B cell (primary cell): Measurements from ENCODE around the gene SIM1. TPM values are rescaled to one million over a fixed set of nuclear protein-coding genes. Genes with fewer than 3 reads are reported as not detected.

Experiments used
- ATAC-seq: fragments of 200-7000 bp; cut with Tn5 transposase; one replicate; pipeline ENCODE4 v1.10.0; 2021; ENCODE audit warnings: low read depth, mild to moderate bottlenecking, moderate number of reproducible peaks, moderate library complexity
- CTCF ChIA-PET: fragments of 350-600 bp; sonication (Branson Sonifier 250); formaldehyde crosslinking; loops from one replicate; lab custom pipeline; 2021; ENCODE audit warnings: antibody characterized with exemption, inconsistent platforms; lab: Charles Lee
- POLR2A ChIA-PET: fragments of 350-600 bp; sonication (Branson Sonifier 250); formaldehyde crosslinking; loops from one replicate; lab custom pipeline; 2021; ENCODE audit warnings: antibody characterized with exemption; lab: Charles Lee
- DNase-seq: peaks from one replicate; pipeline ENCODE4 v3.0.0; 2013
- H2AFZ ChIP-seq: 2 replicates; pipeline ENCODE4 v1.6.1; 2012; ENCODE audit warnings: mild to moderate bottlenecking, low read depth, low read length; ENCODE audit not compliant: insufficient read depth, poor library complexity, severe bottlenecking
- H3K27ac ChIP-seq, 2 donors: 1 replicate in 1 of 2; 2 replicates in 1 of 2; pipeline ENCODE4 v1.5.1; 2012 to 2013; ENCODE audit warnings: low read length in 2 of 2, mild to moderate bottlenecking in 2 of 2, moderate library complexity in 1 of 2
- H3K27me3 ChIP-seq, 4 experiments: fragments of 200-600 bp in 1 of 4; sonication (generic) in 1 of 4; replicated peaks in 1 of 4; 1 replicate in 2 of 4; 2 replicates in 2 of 4; pipeline versions ENCODE4 v1.6.1 to v1.7.0; 2013 to 2016; ENCODE audit warnings: low read length in 3 of 4, mild to moderate bottlenecking in 2 of 4, mixed read lengths in 1 of 4, moderate library complexity in 1 of 4; ENCODE audit not compliant: insufficient read depth in 4 of 4, control insufficient read depth in 3 of 4; ENCODE audit errors: control extremely low read depth in 1 of 4
- H3K36me3 ChIP-seq, 2 experiments: replicated peaks in 1 of 2; 1 replicate in 1 of 2; 2 replicates in 1 of 2; pipeline versions ENCODE4 v1.6.1 to v1.7.1; 2013; ENCODE audit warnings: low read length in 1 of 2; ENCODE audit not compliant: insufficient read depth in 2 of 2, control insufficient read depth in 1 of 2; ENCODE audit errors: control extremely low read depth in 1 of 2, extremely low read depth in 1 of 2
- H3K4me1 ChIP-seq, 2 donors: fragments of 200-600 bp in 1 of 2; sonication (generic) in 1 of 2; 1 replicate in 1 of 2; 2 replicates in 1 of 2; pipeline versions ENCODE4 v1.5.1 to v1.6.1; 2013 to 2017; ENCODE audit warnings: low read length in 2 of 2; ENCODE audit not compliant: control insufficient read depth in 2 of 2, insufficient read depth in 2 of 2
- H3K4me2 ChIP-seq: replicated peaks from 2 replicates; pipeline ENCODE3; 2012; ENCODE audit warnings: mild to moderate bottlenecking, low read depth, low read length; ENCODE audit not compliant: poor library complexity, severe bottlenecking
- H3K4me3 ChIP-seq, 5 experiments: fragments of 200-600 bp in 1 of 5; sonication (generic) in 1 of 5; 1 replicate in 3 of 5; 2 replicates in 2 of 5; pipeline versions ENCODE4 v1.5.1 to v1.7.0; 2011 to 2016; ENCODE audit warnings: low read length in 4 of 5, mild to moderate bottlenecking in 4 of 5, low read depth in 2 of 5, control low read depth in 1 of 5, moderate library complexity in 1 of 5; ENCODE audit not compliant: insufficient read depth in 1 of 5; ENCODE audit errors: control extremely low read depth in 1 of 5, extremely low read depth in 1 of 5
- H3K79me2 ChIP-seq: fragments of 200-600 bp; sonication (generic); one replicate; pipeline ENCODE4 v1.6.0; 2016; ENCODE audit warnings: low read length; ENCODE audit not compliant: control insufficient read depth, insufficient read depth
- H3K9ac ChIP-seq: fragments of 200-600 bp; sonication (generic); 2 replicates; pipeline ENCODE4 v1.6.1; 2017; ENCODE audit warnings: mild to moderate bottlenecking, low read length, moderate library complexity
- H3K9me3 ChIP-seq, 3 donors: one replicate each; pipeline versions ENCODE4 v1.6.1 to v1.7.1; 2013; ENCODE audit warnings: low read length in 2 of 3; ENCODE audit not compliant: control insufficient read depth in 2 of 3, insufficient read depth in 1 of 3; ENCODE audit errors: control extremely low read depth in 1 of 3
- H4K20me1 ChIP-seq: 2 replicates; pipeline ENCODE4 v1.6.0; 2012; ENCODE audit warnings: mild to moderate bottlenecking, low read length; ENCODE audit not compliant: insufficient read depth, control insufficient read depth, poor library complexity, severe bottlenecking
- H3K27ac Mint-ChIP-seq: one replicate; pipeline ENCODE4 v1.8.0; 2021; ENCODE audit warnings: mixed read lengths
- H3K27me3 Mint-ChIP-seq: one replicate; pipeline ENCODE4 v1.8.0; 2021; ENCODE audit warnings: mixed read lengths
- H3K4me1 Mint-ChIP-seq: one replicate; pipeline ENCODE4 v1.8.0; 2021; ENCODE audit warnings: mixed read lengths
- H3K4me3 Mint-ChIP-seq: one replicate; pipeline ENCODE4 v1.8.0; 2021; ENCODE audit warnings: mixed read lengths
- H3K9me3 Mint-ChIP-seq: one replicate; pipeline ENCODE4 v1.8.0; 2022; ENCODE audit warnings: mixed read lengths; ENCODE audit not compliant: insufficient read depth
- EZH2 ChIP-seq: IDR thresholded peaks from 2 replicates; pipeline ENCODE4 v1.6.1; 2012; ENCODE audit warnings: borderline replicate concordance, low read depth, mild to moderate bottlenecking, moderate library complexity, low read length; ENCODE audit not compliant: insufficient read depth, poor library complexity, severe bottlenecking
- WGBS: methylation state at CpG from one replicate; pipeline ENCODE4 v1.1.5; 2013; ENCODE audit warnings: missing lambda C conversion rate; ENCODE audit not compliant: insufficient coverage; 5-methylcytosine and 5-hydroxymethylcytosine counted together
- intact Hi-C: fragments of 100-400 bp; cut with micrococcal nuclease; formaldehyde crosslinking; loops from one replicate; pipeline ENCODE4 v1.10.0; 2022
- polyA plus RNA-seq: library from polyadenylated mRNA; depleted of rRNA; stranded (reverse); fragments of >200 nt; gene quantifications from 2 replicates; pipeline ENCODE4 v1.2.3, GENCODE V29; 2012
- total RNA-seq, 2 donors: library from RNA; stranded (reverse); fragments of 120-200 nt in 1 of 2; gene quantifications; 1 replicate in 1 of 2; 2 replicates in 1 of 2; pipeline versions ENCODE4 v1.2.3 to v1.2.4, GENCODE V29; 2013 to 2022
- TF ChIP-seq, protein P1 (sequence below): fragments of 200-600 bp; IDR thresholded peaks from one replicate; pipeline ENCODE4 v1.8.0; 2022; ENCODE audit warnings: antibody characterized with exemption, mild to moderate bottlenecking

The SIM1 gene
- total and polyA plus RNA-seq, 2 donors (not counting 1 experiment from before 2014, with no cell fraction given): not detected

DNA sequence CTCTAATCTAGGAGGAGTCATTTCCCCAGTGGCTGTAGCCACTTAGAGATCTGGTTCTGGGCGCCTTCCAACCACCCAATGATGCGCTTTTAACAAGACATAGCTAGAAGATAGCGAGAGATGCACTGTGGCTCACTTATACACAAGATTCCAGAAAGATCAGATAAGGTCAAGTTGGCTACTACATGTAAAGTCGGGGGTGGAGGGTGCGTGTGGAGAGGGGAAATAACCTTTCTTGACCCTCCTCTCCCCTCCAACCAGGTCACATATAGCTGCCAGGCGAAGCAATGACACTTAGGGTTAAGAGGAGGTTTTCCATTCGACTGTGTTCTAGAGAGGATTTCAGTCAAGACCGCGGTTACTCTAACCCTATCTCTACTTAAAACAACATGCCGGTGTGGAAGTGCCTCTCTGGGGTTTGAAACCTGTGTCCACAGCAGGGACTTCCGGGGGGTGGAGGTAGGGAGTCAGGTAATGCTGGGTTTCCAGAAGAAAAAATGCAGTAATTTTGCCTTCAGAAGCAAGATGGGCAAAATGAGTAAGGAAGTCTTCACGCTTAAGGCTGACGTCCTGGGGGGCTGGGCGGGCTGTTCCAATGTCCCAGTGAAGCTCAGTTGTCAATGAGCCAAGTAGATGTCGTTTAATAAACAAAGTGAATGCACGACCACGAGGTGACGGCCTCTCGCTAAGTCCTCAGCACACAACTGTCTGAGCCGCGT, 1.8 kb upstream of the SIM1 start:
- Histone ChIP-seq H3K4me1 (peaks cover 25 to 42% of the 10 kb centered on the region in 2 donors), H3K4me3 (no peak overlapping the region), H3K27me3 (peaks cover 1 to 93% (median 85%) of the 10 kb centered on the region in 4 experiments), H3K79me2 (no peaks in the 10 kb centered on the region), H4K20me1 (no peaks in the 10 kb centered on the region), H3K4me2 (no peak overlapping the region), H3K36me3 (no peaks in the 10 kb centered on the region), H3K9ac (no peak overlapping the region), H3K27ac (no peak overlapping the region), H3K9me3 (peaks cover 1 to 55% (median 17%) of the 10 kb centered on the region in 3 donors), H2AFZ (no peak overlapping the region)
- CTCF ChIA-PET: no interaction called here
- POLR2A ChIA-PET: no interaction called here
- Mint-ChIP-seq H3K27me3 (peaks cover 75% of the 10 kb centered on the region), H3K27ac (no peak overlapping the region), H3K4me1 (peaks cover 20% of the 10 kb centered on the region), H3K9me3 (peaks cover 3% of the 10 kb centered on the region), H3K4me3 (peak overlapping the region; percentile 33)
- ATAC-seq (no peak), DNase-seq (peak; percentile 39)
- intact Hi-C loops: loop anchor here (5.0 kb wide), 2 partner anchors 859 to 1624 kb away; partner anchors contain the start of gene PRDM13
- WGBS: 13% methylated on average over 11 of the region's 21 CpGs
- peak; percentile 19 for TF ChIP-seq EZH2
- TF ChIP-seq, protein P1, sequence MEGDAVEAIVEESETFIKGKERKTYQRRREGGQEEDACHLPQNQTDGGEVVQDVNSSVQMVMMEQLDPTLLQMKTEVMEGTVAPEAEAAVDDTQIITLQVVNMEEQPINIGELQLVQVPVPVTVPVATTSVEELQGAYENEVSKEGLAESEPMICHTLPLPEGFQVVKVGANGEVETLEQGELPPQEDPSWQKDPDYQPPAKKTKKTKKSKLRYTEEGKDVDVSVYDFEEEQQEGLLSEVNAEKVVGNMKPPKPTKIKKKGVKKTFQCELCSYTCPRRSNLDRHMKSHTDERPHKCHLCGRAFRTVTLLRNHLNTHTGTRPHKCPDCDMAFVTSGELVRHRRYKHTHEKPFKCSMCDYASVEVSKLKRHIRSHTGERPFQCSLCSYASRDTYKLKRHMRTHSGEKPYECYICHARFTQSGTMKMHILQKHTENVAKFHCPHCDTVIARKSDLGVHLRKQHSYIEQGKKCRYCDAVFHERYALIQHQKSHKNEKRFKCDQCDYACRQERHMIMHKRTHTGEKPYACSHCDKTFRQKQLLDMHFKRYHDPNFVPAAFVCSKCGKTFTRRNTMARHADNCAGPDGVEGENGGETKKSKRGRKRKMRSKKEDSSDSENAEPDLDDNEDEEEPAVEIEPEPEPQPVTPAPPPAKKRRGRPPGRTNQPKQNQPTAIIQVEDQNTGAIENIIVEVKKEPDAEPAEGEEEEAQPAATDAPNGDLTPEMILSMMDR: no peak

DNA sequence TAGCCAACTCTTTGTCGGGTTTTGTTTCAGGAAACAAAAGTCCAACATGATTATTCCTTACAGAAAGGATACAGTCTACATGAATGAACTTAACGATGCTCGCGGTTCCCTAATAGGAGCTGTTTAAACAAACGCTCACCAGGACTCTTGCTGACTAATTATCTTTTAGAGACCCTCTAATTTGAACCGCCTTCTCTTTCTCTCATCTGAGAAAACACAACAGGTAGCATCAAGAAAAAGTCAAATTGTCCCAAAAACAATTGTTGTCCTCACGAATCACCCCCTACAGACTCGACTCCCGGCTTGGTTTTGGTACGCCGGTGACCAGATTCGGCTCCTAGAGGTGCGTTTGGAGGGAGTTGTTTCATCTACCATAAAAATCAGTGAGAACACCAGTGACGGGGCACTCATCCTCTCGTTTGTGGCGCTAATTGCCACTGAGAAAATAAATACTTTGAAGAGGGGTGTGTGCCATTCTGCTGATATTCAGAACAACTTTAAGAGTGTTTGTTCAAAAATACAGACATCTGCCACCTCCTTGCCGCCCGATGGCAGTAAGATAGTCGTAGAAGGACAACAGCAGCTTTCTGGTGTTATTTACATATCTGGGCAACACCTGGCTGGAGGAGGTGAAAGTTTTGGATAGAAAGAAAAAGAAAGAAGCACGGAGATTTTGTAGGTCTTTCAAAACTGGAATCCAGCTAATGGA, 1.1 kb upstream of the SIM1 start:
- no peaks in the 10 kb centered on the region for H3K36me3 ChIP-seq
- H3K9me3 ChIP-seq: peaks cover 1 to 62% (median 17%) of the 10 kb centered on the region in 3 donors
- POLR2A ChIA-PET: no interaction called here
- peaks cover 25 to 46% of the 10 kb centered on the region in 2 donors for H3K4me1 ChIP-seq
- H4K20me1 ChIP-seq: no peaks in the 10 kb centered on the region
- WGBS: 11% methylated on average over 12 of the region's 20 CpGs
- H2AFZ ChIP-seq: no peak overlapping the region
- no peak overlapping the region for H3K27ac ChIP-seq
- H3K27me3 ChIP-seq: peaks cover 1 to 97% (median 87%) of the 10 kb centered on the region in 4 experiments
- no peak overlapping the region for H3K4me3 ChIP-seq
- H3K79me2 ChIP-seq: no peaks in the 10 kb centered on the region
- H3K4me1 Mint-ChIP-seq: peaks cover 20% of the 10 kb centered on the region
- no peak overlapping the region for H3K9ac ChIP-seq
- intact Hi-C loops: loop anchor here (5.0 kb wide), 2 partner anchors 859 to 1624 kb away; partner anchors contain the start of gene PRDM13
- peaks cover 3% of the 10 kb centered on the region for H3K9me3 Mint-ChIP-seq
- TF ChIP-seq EZH2: no peak
- TF ChIP-seq, protein P1: no peak
- ATAC-seq: no peak
- CTCF ChIA-PET: no interaction called here
- no peak overlapping the region for H3K4me2 ChIP-seq
- H3K27ac Mint-ChIP-seq: peak overlapping the region; percentile 46
- peak overlapping the region; percentile 61 for H3K4me3 Mint-ChIP-seq
- DNase-seq: peak; percentile 35
- peaks cover 73% of the 10 kb centered on the region for H3K27me3 Mint-ChIP-seq
